Left lobe of liver (tissue), 2 donors: ENCODE results near the gene COX10. TPM values are rescaled to one million over a fixed set of nuclear protein-coding genes. Genes with fewer than 3 reads are reported as not detected.
A peak's percentile ranks its signal among the peaks of the same experiment; 100 is the strongest.

ENCODE experiments used
- ATAC-seq: fragments of 200-7000 bp; cut with Tn5 transposase; one replicate; pipeline ENCODE4 v1.9.1; 2020; ENCODE audit warnings: mild to moderate bottlenecking, moderate library complexity
- DNase-seq: peaks from one replicate; pipeline ENCODE4 v3.0.0-alpha.2; 2020; ENCODE audit warnings: low spot score
- total RNA-seq: library from RNA; stranded (reverse); gene quantifications from one replicate; pipeline ENCODE4 v1.2.1, GENCODE V29; 2021
- donor health status: DM: no; HTN: no; CAD: no; lungs with moderate emphysema.
- donor health status: DM: no; HTN: yes; CAD: no.

COX10 gene
- total RNA-seq, 1 donor from 2014 or later = 7.8 TPM

GRCh38 chr17:14068542-14069250 lies 608 bp upstream of the COX10 start:
- DNase-seq (no peak), ATAC-seq (no peak)

- DNase-seq = no peak
- no peak for ATAC-seq
Observed at GRCh38 chr17:14070344-14070984, 1.2 kb downstream of the COX10 start.

- ATAC-seq (no peak), DNase-seq (no peak)
Observed at GRCh38 chr17:14072881-14073280, 3.6 kb downstream of the COX10 start.

GRCh38 chr17:14078027-14078426 lies 8.7 kb downstream of the COX10 start:
- ATAC-seq = no peak
- DNase-seq = no peak

- no peak for DNase-seq
Observed at GRCh38 chr17:14080847-14081251, 11.5 kb downstream of the COX10 start.

GRCh38 chr17:14082848-14083247 lies 13.5 kb downstream of the COX10 start:
- DNase-seq (no peak), ATAC-seq (no peak)

More at GRCh38 chr17:14080847-14081251, 11.5 kb downstream of the COX10 start:
- no peak for ATAC-seq

- no peak for ATAC-seq
- DNase-seq = no peak
Observed at GRCh38 chr17:14084955-14085354, 15.7 kb downstream of the COX10 start.

- peak; percentile 59 for ATAC-seq
- DNase-seq = no peak
Observed at GRCh38 chr17:14086189-14086588, 16.9 kb downstream of the COX10 start.

- ATAC-seq = no peak
Observed at GRCh38 chr17:14089179-14089578, 19.9 kb downstream of the COX10 start.

GRCh38 chr17:14091367-14091766 lies 22.1 kb downstream of the COX10 start:
- ATAC-seq = no peak
- DNase-seq = no peak

More at GRCh38 chr17:14089179-14089578, 19.9 kb downstream of the COX10 start:
- DNase-seq = no peak

GRCh38 chr17:14092808-14093207 lies 23.5 kb downstream of the COX10 start:
- ATAC-seq (no peak), DNase-seq (no peak)

- no peak for ATAC-seq
- DNase-seq = no peak
Observed at GRCh38 chr17:14094676-14095601, 25.6 kb downstream of the COX10 start.

GRCh38 chr17:14095631-14096030 lies 26.3 kb downstream of the COX10 start:
- no peak for DNase-seq
- ATAC-seq = no peak

- ATAC-seq (no peak), DNase-seq (no peak)
Observed at GRCh38 chr17:14098246-14098645, 28.9 kb downstream of the COX10 start.

GRCh38 chr17:14101976-14102375 lies 32.7 kb downstream of the COX10 start:
- ATAC-seq (no peak), DNase-seq (no peak)

GRCh38 chr17:14103836-14104235 lies 34.5 kb downstream of the COX10 start:
- no peak for ATAC-seq
- no peak for DNase-seq

GRCh38 chr17:14104734-14105133 lies 35.4 kb downstream of the COX10 start:
- DNase-seq (no peak), ATAC-seq (no peak)

GRCh38 chr17:14107889-14108288 lies 38.6 kb downstream of the COX10 start:
- ATAC-seq (no peak), DNase-seq (no peak)

- no peak for ATAC-seq
- DNase-seq = no peak
Observed at GRCh38 chr17:14112407-14112806, 43.1 kb downstream of the COX10 start.

GRCh38 chr17:14113137-14113536 lies 43.8 kb downstream of the COX10 start:
- DNase-seq = no peak
- no peak for ATAC-seq

GRCh38 chr17:14116263-14117024 lies 47.1 kb downstream of the COX10 start:
- no peak for ATAC-seq
- no peak for DNase-seq
